ENCODE data around the gene UBL4B. TPM values are rescaled to one million over a fixed set of nuclear protein-coding genes. Genes with fewer than 3 reads are reported as not detected.

UBL4B gene
- not detected for total RNA-seq
- not detected for polyA plus RNA-seq (ENCODE audit: insufficient read depth in 1 of 8, insufficient read length in 8 of 8, low replicate concordance in 1 of 8)
- long read RNA-seq, donor 1, result 0 reads
- long read RNA-seq, donor 2, result 0 reads
- long read RNA-seq, donor 3, result 0 reads
- long read RNA-seq, donor 4, result 0 reads
- long read RNA-seq, donor 5, result 0 reads
- long read RNA-seq, donor 6, result 0 reads
- long read RNA-seq, donor 7, result 0 reads
- long read RNA-seq, donor 8, result 0 reads
- long read RNA-seq, donor 9, result 0 reads
- long read RNA-seq, donor 10, result 0 reads
- long read RNA-seq, donor 11, result 0 reads

DNA sequence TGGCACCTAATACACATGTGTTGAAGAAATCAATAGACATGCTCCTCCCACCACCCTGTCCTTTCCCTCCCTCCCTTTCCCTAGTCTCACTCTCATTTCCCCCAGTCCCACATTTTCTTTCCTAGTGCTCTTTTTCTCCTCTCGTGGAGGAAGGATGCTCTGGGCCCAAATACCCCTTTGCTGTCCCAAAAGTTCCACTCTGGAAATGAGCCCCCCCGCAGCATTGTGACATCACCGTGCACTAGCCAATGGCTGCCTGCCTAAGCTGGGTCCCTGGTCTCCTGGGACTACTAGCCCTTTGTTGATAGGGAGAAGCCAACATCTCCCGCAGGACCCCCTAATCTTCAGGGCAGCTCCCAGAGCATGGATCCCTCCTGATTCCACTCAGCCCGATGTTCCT lies at the start of gene UBL4B:
Gene UBL4B (plus strand): TSS at position 301 of the 400 bp plus-strand sequence. CDS start 92 bp downstream, at position 393.
- Histone ChIP-seq H3K27ac (ENCODE audit: low read length) (no peak within 1 kb of the TSS), H3K9me3 (replicated peaks; ENCODE audit: control insufficient read depth, low read depth, low read length) (no peaks in the 10 kb centered on the region), H3K4me1 (ENCODE audit: control insufficient read depth, insufficient read depth, low read length) (no peaks in the 10 kb centered on the region), H3K27me3 (ENCODE audit: control insufficient read depth, insufficient read depth, low read length) (peaks cover 48% of the 10 kb centered on the region), H3K36me3 (ENCODE audit: control insufficient read depth, insufficient read depth, low read length) (no peaks in the 10 kb centered on the region), H3K4me3 (ENCODE audit: low read length) (no peak within 1 kb of the TSS)
- no peak for DNase-seq
- WGBS (ENCODE audit: insufficient coverage), result 78% methylated on average over 3 of the region's 5 CpGs

DNA sequence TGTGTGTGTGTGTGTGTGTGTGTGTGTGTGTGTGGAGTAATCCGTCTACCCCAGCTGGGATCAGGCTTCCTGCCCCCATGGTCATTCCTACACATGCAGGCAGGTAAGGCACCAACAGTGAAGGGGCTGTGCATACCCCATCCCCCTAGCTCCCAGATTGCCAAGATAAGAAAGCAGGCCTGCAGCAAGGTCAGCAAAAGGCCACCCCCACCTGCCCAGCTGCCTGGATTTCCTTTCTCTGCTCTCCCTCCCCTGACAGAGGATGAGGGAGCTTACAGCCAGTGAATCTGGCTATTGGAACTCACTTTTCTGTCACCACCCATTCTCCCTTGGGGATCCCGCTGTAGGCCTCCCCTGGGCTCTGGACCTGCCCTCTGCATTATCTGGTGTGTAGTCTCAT lies 49.6 kb upstream of the UBL4B start:
- no peaks in the 10 kb centered on the region for H3K9me3 ChIP-seq (replicated peaks; ENCODE audit: control insufficient read depth, low read depth, low read length)
- H3K27me3 ChIP-seq (ENCODE audit: control insufficient read depth, insufficient read depth, low read length), result peaks cover 29% of the 10 kb centered on the region
- peaks cover 35% of the 10 kb centered on the region for H3K36me3 ChIP-seq (ENCODE audit: control insufficient read depth, insufficient read depth, low read length)
- no CpG with 5 or more reads among the region's 2 CpGs for WGBS (ENCODE audit: insufficient coverage)
- no peak overlapping the region for H3K4me3 ChIP-seq (ENCODE audit: low read length)
- DNase-seq, result no peak
- peaks cover 10% of the 10 kb centered on the region for H3K4me1 ChIP-seq (ENCODE audit: control insufficient read depth, insufficient read depth, low read length)
- no peak overlapping the region for H3K27ac ChIP-seq (ENCODE audit: low read length)

DNA sequence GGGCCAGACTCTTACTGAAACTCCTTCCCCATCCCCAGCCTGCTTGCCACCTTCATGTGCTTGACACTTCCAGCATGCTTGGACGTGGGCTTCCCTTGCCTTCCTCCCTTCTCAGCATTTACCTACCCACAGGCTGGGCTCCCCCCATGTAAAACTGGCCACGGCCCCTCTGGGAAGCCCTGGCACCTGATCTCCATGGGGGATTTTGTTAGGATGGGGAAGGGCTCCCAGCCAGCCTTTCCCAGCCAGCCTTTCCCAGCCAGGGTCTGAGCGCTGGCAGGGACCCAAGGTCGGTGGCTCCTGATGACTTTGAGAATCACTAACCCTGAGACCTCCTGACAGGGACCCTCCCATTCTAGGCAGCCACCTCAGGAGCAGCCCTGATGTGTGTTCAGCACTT lies 48.5 kb upstream of the UBL4B start:
- DNase-seq, result no peak
- Histone ChIP-seq H3K4me3 (ENCODE audit: low read length) (no peak overlapping the region), H3K36me3 (ENCODE audit: control insufficient read depth, insufficient read depth, low read length) (peaks cover 26% of the 10 kb centered on the region), H3K27ac (ENCODE audit: low read length) (no peak overlapping the region), H3K9me3 (replicated peaks; ENCODE audit: control insufficient read depth, low read depth, low read length) (no peaks in the 10 kb centered on the region), H3K4me1 (ENCODE audit: control insufficient read depth, insufficient read depth, low read length) (peaks cover 19% of the 10 kb centered on the region), H3K27me3 (ENCODE audit: control insufficient read depth, insufficient read depth, low read length) (peaks cover 41% of the 10 kb centered on the region)
- WGBS (ENCODE audit: insufficient coverage), result no CpG with 5 or more reads among the region's 4 CpGs

GRCh38 chr1:110064576-110065337 lies 47.5 kb upstream of the UBL4B start:
- Histone ChIP-seq H3K4me3 (ENCODE audit: low read length) (no peak overlapping the region), H3K27ac (ENCODE audit: low read length) (no peak overlapping the region), H3K9me3 (replicated peaks; ENCODE audit: control insufficient read depth, low read depth, low read length) (no peaks in the 10 kb centered on the region), H3K27me3 (ENCODE audit: control insufficient read depth, insufficient read depth, low read length) (peaks cover 50% of the 10 kb centered on the region), H3K4me1 (ENCODE audit: control insufficient read depth, insufficient read depth, low read length) (peaks cover 25% of the 10 kb centered on the region), H3K36me3 (ENCODE audit: control insufficient read depth, insufficient read depth, low read length) (peaks cover 22% of the 10 kb centered on the region)
- 73% methylated on average over 14 of the region's 18 CpGs for WGBS (ENCODE audit: insufficient coverage)
- no peak for DNase-seq

GRCh38 chr1:110065841-110066240 lies 46.4 kb upstream of the UBL4B start:
- Histone ChIP-seq H3K4me3 (ENCODE audit: low read length) (no peak overlapping the region), H3K27ac (ENCODE audit: low read length) (no peak overlapping the region), H3K4me1 (ENCODE audit: control insufficient read depth, insufficient read depth, low read length) (peaks cover 28% of the 10 kb centered on the region), H3K27me3 (ENCODE audit: control insufficient read depth, insufficient read depth, low read length) (peaks cover 58% of the 10 kb centered on the region), H3K9me3 (replicated peaks; ENCODE audit: control insufficient read depth, low read depth, low read length) (no peaks in the 10 kb centered on the region), H3K36me3 (ENCODE audit: control insufficient read depth, insufficient read depth, low read length) (peaks cover 15% of the 10 kb centered on the region)
- WGBS (ENCODE audit: insufficient coverage), result 76% methylated on average over 4 of the region's 5 CpGs
- no peak for DNase-seq

DNA sequence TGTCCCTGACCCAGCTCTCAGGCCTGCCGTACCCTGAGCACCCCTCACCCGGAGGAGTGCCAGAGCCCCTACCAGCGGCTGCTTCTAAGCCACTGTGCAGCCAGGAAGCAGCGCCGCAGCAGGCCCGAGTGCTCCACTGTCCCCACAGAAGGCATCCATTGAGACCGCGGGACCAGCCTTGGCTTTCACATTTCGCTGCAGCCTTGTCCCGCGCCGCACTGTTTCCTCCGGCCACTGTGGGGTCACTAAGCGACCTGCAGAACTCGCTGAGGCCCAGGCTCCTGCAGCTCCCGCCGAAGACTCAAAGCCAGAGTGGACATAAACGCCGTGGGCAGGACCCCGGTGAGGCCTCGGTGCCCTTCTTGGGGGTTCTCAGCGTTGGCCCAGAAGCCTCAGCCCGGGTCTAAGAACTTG lies 44.8 kb upstream of the UBL4B start:
- Histone ChIP-seq H3K27ac (ENCODE audit: low read length) (no peak overlapping the region), H3K4me3 (ENCODE audit: low read length) (no peak overlapping the region), H3K36me3 (ENCODE audit: control insufficient read depth, insufficient read depth, low read length) (peaks cover 2% of the 10 kb centered on the region), H3K9me3 (replicated peaks; ENCODE audit: control insufficient read depth, low read depth, low read length) (no peaks in the 10 kb centered on the region), H3K4me1 (ENCODE audit: control insufficient read depth, insufficient read depth, low read length) (peaks cover 25% of the 10 kb centered on the region), H3K27me3 (ENCODE audit: control insufficient read depth, insufficient read depth, low read length) (peaks cover 75% of the 10 kb centered on the region)
- no peak for DNase-seq
- WGBS (ENCODE audit: insufficient coverage), result 44% methylated on average over 23 of the region's 23 CpGs

DNA sequence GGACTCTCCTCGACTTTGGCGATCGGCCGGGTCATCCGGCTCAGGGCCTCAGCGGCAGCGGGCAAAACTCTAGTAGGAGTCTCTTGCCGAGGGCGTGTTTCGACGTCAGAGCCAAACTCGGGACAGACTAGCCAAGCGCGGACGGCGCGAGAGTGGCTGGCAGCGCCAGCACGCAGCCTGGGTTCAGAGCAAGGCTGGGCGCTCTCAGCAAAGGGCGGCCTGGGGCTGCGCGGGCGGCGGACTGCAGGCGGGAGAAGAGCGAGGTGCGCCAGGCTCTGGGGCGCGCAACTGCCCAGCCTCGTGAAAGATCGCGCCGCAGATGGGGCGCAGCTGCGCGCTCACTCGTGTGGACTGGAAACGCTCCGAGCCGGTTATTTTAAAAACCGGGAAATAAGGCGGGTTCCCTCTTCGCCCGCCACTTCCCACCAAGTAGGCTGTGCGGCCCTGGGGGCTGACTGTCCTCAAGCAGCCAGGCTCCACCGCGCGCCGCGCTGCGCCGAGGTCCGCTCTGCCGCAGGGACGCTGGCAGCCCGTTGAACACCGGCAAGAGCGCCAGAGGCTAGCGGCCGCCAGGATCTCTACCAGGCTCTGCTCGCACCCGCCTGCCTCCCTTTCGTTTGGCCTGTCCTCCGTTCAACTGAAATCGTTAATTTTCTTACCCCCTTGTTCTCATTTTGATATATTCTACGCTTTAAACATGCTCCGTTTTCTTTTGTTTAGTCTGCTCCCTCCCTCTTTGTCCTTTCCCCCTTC lies 44.2 kb upstream of the UBL4B start:
- 8% methylated on average over 68 of the region's 68 CpGs for WGBS (ENCODE audit: insufficient coverage)
- H3K36me3 ChIP-seq (ENCODE audit: control insufficient read depth, insufficient read depth, low read length), result peaks cover 2% of the 10 kb centered on the region
- H3K4me1 ChIP-seq (ENCODE audit: control insufficient read depth, insufficient read depth, low read length), result peaks cover 24% of the 10 kb centered on the region
- no peak for DNase-seq
- H3K9me3 ChIP-seq (replicated peaks; ENCODE audit: control insufficient read depth, low read depth, low read length), result no peaks in the 10 kb centered on the region
- no peak overlapping the region for H3K27ac ChIP-seq (ENCODE audit: low read length)
- H3K4me3 ChIP-seq (ENCODE audit: low read length), result no peak overlapping the region
- peaks cover 80% of the 10 kb centered on the region for H3K27me3 ChIP-seq (ENCODE audit: control insufficient read depth, insufficient read depth, low read length)

DNA sequence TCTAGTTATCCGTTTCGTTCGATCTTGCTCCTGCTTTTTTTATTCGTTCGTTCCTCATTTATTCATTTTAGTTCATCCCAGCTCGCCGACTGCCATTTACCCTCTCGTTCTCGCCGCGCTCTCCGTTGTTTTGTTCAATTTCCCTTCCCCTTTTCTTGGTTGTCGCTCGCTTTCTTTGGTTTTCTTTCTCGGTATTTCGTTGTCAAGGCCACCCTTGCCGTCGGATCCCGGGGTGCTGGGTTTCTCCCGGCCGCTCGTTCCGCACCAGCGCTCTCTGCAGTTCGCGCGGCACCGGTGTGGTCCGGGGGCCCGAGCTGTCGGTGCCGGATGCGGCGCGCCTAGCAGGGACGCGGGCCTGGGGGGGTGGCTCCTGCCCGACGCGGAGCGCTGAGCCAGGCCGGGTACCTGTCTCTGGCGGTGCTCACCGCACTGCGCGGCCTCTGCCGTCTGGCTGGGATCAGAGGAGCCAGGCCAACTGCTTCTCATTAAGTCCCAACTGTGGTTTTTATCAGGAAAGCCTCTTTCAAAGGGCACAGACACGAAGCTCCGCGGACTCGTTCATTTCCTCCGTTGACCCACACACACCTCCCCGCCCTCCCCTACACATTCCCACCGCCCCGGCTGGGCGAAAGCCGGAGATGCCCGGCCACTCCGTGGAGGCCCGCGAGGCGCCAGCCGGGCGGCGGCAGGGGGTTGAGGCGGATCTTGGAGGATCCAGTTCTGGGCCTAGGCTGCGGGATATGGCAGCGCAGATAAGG lies 43.4 kb upstream of the UBL4B start:
- DNase-seq, result no peak
- H3K27ac ChIP-seq (ENCODE audit: low read length), result no peak overlapping the region
- peaks cover 21% of the 10 kb centered on the region for H3K4me1 ChIP-seq (ENCODE audit: control insufficient read depth, insufficient read depth, low read length)
- H3K36me3 ChIP-seq (ENCODE audit: control insufficient read depth, insufficient read depth, low read length), result peaks cover under 1% of the 10 kb centered on the region
- 3% methylated on average over 62 of the region's 68 CpGs for WGBS (ENCODE audit: insufficient coverage)
- H3K27me3 ChIP-seq (ENCODE audit: control insufficient read depth, insufficient read depth, low read length), result peaks cover 84% of the 10 kb centered on the region
- H3K9me3 ChIP-seq (replicated peaks; ENCODE audit: control insufficient read depth, low read depth, low read length), result no peaks in the 10 kb centered on the region
- H3K4me3 ChIP-seq (ENCODE audit: low read length), result no peak overlapping the region

GRCh38 chr1:110069404-110070281 lies 42.6 kb upstream of the UBL4B start:
- Histone ChIP-seq H3K36me3 (ENCODE audit: control insufficient read depth, insufficient read depth, low read length) (no peaks in the 10 kb centered on the region), H3K4me1 (ENCODE audit: control insufficient read depth, insufficient read depth, low read length) (peaks cover 21% of the 10 kb centered on the region), H3K27ac (ENCODE audit: low read length) (no peak overlapping the region), H3K9me3 (replicated peaks; ENCODE audit: control insufficient read depth, low read depth, low read length) (no peaks in the 10 kb centered on the region), H3K27me3 (ENCODE audit: control insufficient read depth, insufficient read depth, low read length) (peaks cover 82% of the 10 kb centered on the region), H3K4me3 (ENCODE audit: low read length) (no peak overlapping the region)
- no peak for DNase-seq
- 29% methylated on average over 53 of the region's 64 CpGs for WGBS (ENCODE audit: insufficient coverage)
